Measurements from ENCODE around the gene AZIN2. TPM values are rescaled to one million over a fixed set of nuclear protein-coding genes. Genes with fewer than 3 reads are reported as not detected.

The AZIN2 gene
- total and polyA plus RNA-seq, 9 of the 15 experiments (the other 6 are each of a cell fraction or from before 2014, with no cell fraction given) = 0.06 to 0.91 (median 0.42) TPM; not detected in 2

DNA sequence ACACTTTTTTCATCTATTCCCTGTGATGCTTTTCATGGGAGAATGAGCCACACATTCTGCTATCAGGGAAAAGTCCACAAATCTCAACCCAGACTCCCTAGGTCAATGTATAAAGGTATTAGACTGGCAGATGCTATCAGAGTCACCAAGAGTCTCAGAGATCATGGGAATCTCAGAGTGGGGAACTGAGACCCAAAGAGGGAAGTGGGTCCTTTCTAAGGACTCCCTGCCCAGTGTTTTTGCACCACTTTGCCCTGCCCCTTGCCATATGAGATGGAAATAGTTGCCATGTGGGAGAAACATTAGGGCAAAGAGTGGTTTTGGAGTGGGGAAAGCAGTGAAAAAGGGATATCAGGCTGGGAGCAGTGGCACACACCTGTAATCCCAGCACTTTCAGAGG is 19.1 kb upstream of the AZIN2 start:
- no TSS peak for BruUV-seq (replicated peaks)
- no peak for ATAC-seq
- DNase-seq (ENCODE audit: extremely low read depth in 1 of 4, low spot score in 3 of 4) = no peak
- Histone ChIP-seq H3K4me1 (replicated peaks in 1 of 2; ENCODE audit: control insufficient read depth in 2 of 2, insufficient read depth in 2 of 2, low read length in 2 of 2) (no peaks in the 10 kb centered on the region), H4K20me1 (replicated peaks; ENCODE audit: control insufficient read depth, insufficient read depth, low read length) (no peaks in the 10 kb centered on the region), H2AFZ (ENCODE audit: low read depth, low read length) (no peak overlapping the region), H3K9ac (ENCODE audit: insufficient read depth in 1 of 2, low read depth in 2 of 2, low read length in 2 of 2) (no peak overlapping the region), H3K27ac (ENCODE audit: extremely low read depth, low read depth, low read length) (no peak overlapping the region), H3K79me2 (ENCODE audit: control insufficient read depth, insufficient read depth, low read length) (no peaks in the 10 kb centered on the region), H3K9me3 (replicated peaks; ENCODE audit: control insufficient read depth, insufficient read depth, low read depth, low read length) (0 out of 2 replicates have a peak, but pooled peaks cover 11% of the 10 kb centered on the region), H3K27me3 (ENCODE audit: control insufficient read depth in 2 of 2, insufficient read depth in 2 of 2, low read length in 2 of 2) (peaks cover 7 to 9% of the 10 kb centered on the region in 2 experiments; a peak in 2 of 5 replicates), H3K4me3 (no peak overlapping the region), H3K4me2 (ENCODE audit: insufficient read depth, low read length) (no peak overlapping the region), H3K9me1 (ENCODE audit: control insufficient read depth, insufficient read depth, low read length) (no peaks in the 10 kb centered on the region), H3K36me3 (ENCODE audit: control insufficient read depth, insufficient read depth, low read length) (no peaks in the 10 kb centered on the region)
- intact Hi-C loops (cut with micrococcal nuclease) = no loop called here
- in situ Hi-C loops (cut with MboI) = no loop called here
- CTCF ChIA-PET (ENCODE audit: low intra/inter-chr PET ratio) = no interaction called here
- POLR2A ChIA-PET = no interaction called here
- FAIRE-seq = no peak
- TF ChIP-seq, protein P1, sequence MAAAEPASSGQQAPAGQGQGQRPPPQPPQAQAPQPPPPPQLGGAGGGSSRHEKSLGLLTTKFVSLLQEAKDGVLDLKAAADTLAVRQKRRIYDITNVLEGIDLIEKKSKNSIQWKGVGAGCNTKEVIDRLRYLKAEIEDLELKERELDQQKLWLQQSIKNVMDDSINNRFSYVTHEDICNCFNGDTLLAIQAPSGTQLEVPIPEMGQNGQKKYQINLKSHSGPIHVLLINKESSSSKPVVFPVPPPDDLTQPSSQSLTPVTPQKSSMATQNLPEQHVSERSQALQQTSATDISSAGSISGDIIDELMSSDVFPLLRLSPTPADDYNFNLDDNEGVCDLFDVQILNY (CRISPR knock-in tag; IDR thresholded peaks at IDR 0.05) = no peak
- no peak for TF ChIP-seq RBM15 (IDR thresholded peaks at IDR 0.05; ENCODE audit: insufficient read depth, low read length)
- TF ChIP-seq WHSC1 (IDR thresholded peaks at IDR 0.05; ENCODE audit: low read length) = no peak
- TF ChIP-seq ZSCAN32 (CRISPR knock-in tag; IDR thresholded peaks at IDR 0.05) = no peak
- no peak for TF ChIP-seq PHF21A (IDR thresholded peaks at IDR 0.05; ENCODE audit: borderline replicate concordance, low read depth)
- TF ChIP-seq RFX1 (IDR thresholded peaks at IDR 0.05) = no peak
- no peak for TF ChIP-seq ETV1 (tag; conservative IDR thresholded peaks at IDR 0.05; ENCODE audit: low read depth)
- no peak for TF ChIP-seq SRSF3 (IDR thresholded peaks at IDR 0.05; ENCODE audit: insufficient read depth, low read length)
- no peak for TF ChIP-seq TEAD1 (CRISPR knock-in tag; IDR thresholded peaks at IDR 0.05)
- TF ChIP-seq FOXK1 (CRISPR knock-in tag; IDR thresholded peaks at IDR 0.05; ENCODE audit: borderline replicate concordance) = no peak
- no peak for TF ChIP-seq ZNF785 (CRISPR knock-in tag; IDR thresholded peaks at IDR 0.05)
- TF ChIP-seq ZKSCAN3 (CRISPR knock-in tag; IDR thresholded peaks at IDR 0.05) = no peak
- TF ChIP-seq ETS2 (tag; IDR thresholded peaks at IDR 0.05; ENCODE audit: borderline replicate concordance, poor library complexity, severe bottlenecking) = no peak

Measured in K562 (cell line).